Gastroesophageal sphincter (tissue), 4 donors: Measurements from ENCODE around the gene ZFP36. TPM values are rescaled to one million over a fixed set of nuclear protein-coding genes. Genes with fewer than 3 reads are reported as not detected.
A peak's percentile ranks its signal among the peaks of the same experiment; 100 is the strongest.

ENCODE experiments used
- ATAC-seq: fragments of 150-250 bp; one replicate; pipeline ENCODE4 v1.9.1; 2016; ENCODE audit warnings: mild to moderate bottlenecking, moderate library complexity
- H3K27ac ChIP-seq, 4 donors: fragments of 200-600 bp; sonication (generic) in 3 of 4; 1 replicate in 3 of 4; 2 replicates in 1 of 4; pipeline ENCODE4 v1.5.1; 2016 to 2019
- H3K27me3 ChIP-seq: fragments of 200-600 bp; sonication (generic); one replicate; pipeline ENCODE4 v1.5.1; 2019
- H3K36me3 ChIP-seq, 2 donors: fragments of 200-600 bp; sonication (generic); one replicate each; pipeline ENCODE4 v1.5.1; 2019; ENCODE audit warnings: control low read depth in 1 of 2
- H3K4me1 ChIP-seq, 3 donors: fragments of 200-600 bp; sonication (generic); 1 replicate in 2 of 3; 2 replicates in 1 of 3; pipeline ENCODE4 v1.5.1; 2016 to 2019; ENCODE audit warnings: control low read depth in 2 of 3
- H3K4me3 ChIP-seq, 2 donors: fragments of 200-600 bp; sonication (generic); one replicate each; pipeline ENCODE4 v1.5.1; 2019; ENCODE audit warnings: mild to moderate bottlenecking in 1 of 2, moderate library complexity in 1 of 2
- H3K9me3 ChIP-seq, 3 donors: fragments of 200-600 bp; sonication (generic); one replicate each; pipeline ENCODE4 v1.5.1; 2017 to 2019; ENCODE audit warnings: control low read depth in 2 of 3
- CTCF ChIP-seq, 4 experiments: fragments of 200-600 bp in 2 of 4; fragments of 450-650 bp in 2 of 4; sonication (generic) in 1 of 4; IDR thresholded peaks; one replicate each; pipeline ENCODE4 v1.5.1; 2017 to 2019; ENCODE audit warnings: antibody characterized with exemption in 4 of 4, mild to moderate bottlenecking in 2 of 4, moderate library complexity in 2 of 4
- EP300 ChIP-seq: sonication (generic); formaldehyde crosslinking; IDR thresholded peaks from one replicate; pipeline ENCODE4 v1.6.1; 2017; ENCODE audit warnings: antibody characterized with exemption, mild to moderate bottlenecking
- POLR2A ChIP-seq, 2 donors: fragments of 450-650 bp; IDR thresholded peaks; one replicate each; pipeline ENCODE4 v1.6.1; 2017; ENCODE audit warnings: antibody characterized with exemption in 2 of 2, mild to moderate bottlenecking in 2 of 2, moderate library complexity in 1 of 2
- POLR2AphosphoS5 ChIP-seq: sonication (generic); formaldehyde crosslinking; IDR thresholded peaks from one replicate; pipeline ENCODE4 v1.6.1; 2017; ENCODE audit warnings: antibody characterized with exemption
- whole genome bisulfite sequencing, 2 donors: methylation state at CpG; one replicate each; pipeline ENCODE4 v1.1.5; 2018; ENCODE audit warnings: low coverage in 1 of 2; 5-methylcytosine and 5-hydroxymethylcytosine counted together
- total RNA-seq, 4 donors: library from RNA; depleted of rRNA; stranded (reverse); fragments of >200 nt; gene quantifications; one replicate each; pipeline ENCODE4 v1.1.0, GENCODE V29; 2016

Gene ZFP36
- total RNA-seq, 4 donors from 2014 or later = 78.6 to 276 (median 158) TPM

DNA sequence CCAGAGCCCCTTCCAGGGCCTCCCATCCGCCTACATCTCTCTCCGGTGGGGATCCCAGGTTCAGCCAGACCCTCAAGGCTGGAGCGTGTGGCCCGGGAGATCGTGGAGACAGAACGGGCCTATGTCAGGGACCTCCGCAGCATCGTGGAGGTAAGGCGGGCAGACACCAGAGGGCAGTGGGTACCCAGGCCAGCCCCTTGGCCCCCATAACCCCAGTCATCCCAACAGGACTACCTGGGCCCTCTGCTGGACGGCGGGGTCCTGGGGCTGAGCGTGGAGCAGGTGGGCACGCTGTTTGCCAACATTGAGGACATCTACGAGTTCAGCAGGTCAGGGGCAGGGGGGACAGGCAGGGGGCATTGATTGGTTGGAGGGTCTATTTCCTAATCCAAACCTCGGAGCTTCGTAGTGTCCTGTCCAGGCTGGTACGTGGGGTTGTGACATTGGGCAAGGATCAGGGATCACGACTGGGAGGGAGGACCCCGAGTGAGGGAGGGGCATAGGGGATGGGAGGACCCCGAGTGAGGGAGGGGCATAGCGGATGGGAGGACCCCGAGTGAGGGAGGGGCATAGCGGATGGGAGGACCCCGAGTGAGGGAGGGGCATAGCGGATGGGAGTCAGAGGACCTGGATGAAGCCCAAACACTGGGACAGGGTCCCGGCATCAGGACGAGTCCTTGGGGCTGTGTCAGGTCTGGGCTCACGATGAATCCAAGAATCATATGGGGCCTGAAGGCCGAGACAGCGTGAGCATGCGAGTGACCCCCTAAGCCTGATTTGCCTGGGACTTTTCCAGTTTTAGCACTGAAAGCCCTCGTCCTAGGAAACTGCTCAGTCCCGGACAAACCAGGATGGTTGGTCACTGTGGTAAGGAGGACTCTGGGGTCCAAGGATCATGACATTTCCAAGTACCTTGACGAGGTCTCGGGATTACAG, 8.7 kb downstream of the ZFP36 start:
- TF ChIP-seq POLR2AphosphoS5 (no peak), EP300 (no peak), POLR2A (IDR thresholded peaks at IDR 0.05) (no peak), CTCF (IDR thresholded peaks at IDR 0.05) (no peak)
- peaks cover 0 to 44% of the 10 kb centered on the region in 2 donors for H3K36me3 ChIP-seq
- peak overlapping the region in 3 of 4 donors; percentile 99 to 100 (median 99) for H3K27ac ChIP-seq
- H3K4me1 ChIP-seq = peaks cover 0 to 57% (median 24%) of the 10 kb centered on the region in 3 donors
- H3K9me3 ChIP-seq = no peaks in the 10 kb centered on the region
- ATAC-seq = no peak
- H3K27me3 ChIP-seq = no peaks in the 10 kb centered on the region
- WGBS, 2 donors = 36 to 38% methylated on average over 10 of the region's 35 CpGs
- peak overlapping the region in 1 of 2 donors; percentile 90 for H3K4me3 ChIP-seq

GRCh38 chr19:39416152-39417120, 9.8 kb downstream of the ZFP36 start:
- ATAC-seq = no peak
- Histone ChIP-seq H3K36me3 (peaks cover 0 to 55% of the 10 kb centered on the region in 2 donors), H3K27me3 (no peaks in the 10 kb centered on the region), H3K4me3 (peak overlapping the region in 1 of 2 donors; percentile 90), H3K4me1 (peaks cover 0 to 47% (median 19%) of the 10 kb centered on the region in 3 donors), H3K27ac (peak overlapping the region in 3 of 4 donors; percentile 99 to 100 (median 99)), H3K9me3 (no peaks in the 10 kb centered on the region)
- TF ChIP-seq POLR2A (IDR thresholded peaks at IDR 0.05) (no peak), CTCF (IDR thresholded peaks at IDR 0.05) (no peak), EP300 (no peak), POLR2AphosphoS5 (no peak)
- 37 to 82% methylated on average over 2 to 5 of the region's 27 CpGs for WGBS, 2 donors

GRCh38 chr19:39417463-39418181, 11.0 kb downstream of the ZFP36 start:
- ATAC-seq = no peak
- TF ChIP-seq POLR2A (IDR thresholded peaks at IDR 0.05) (no peak), EP300 (no peak), CTCF (IDR thresholded peaks at IDR 0.05) (no peak), POLR2AphosphoS5 (no peak)
- Histone ChIP-seq H3K27me3 (no peaks in the 10 kb centered on the region), H3K36me3 (peaks cover 0 to 66% of the 10 kb centered on the region in 2 donors), H3K4me3 (no peak overlapping the region), H3K9me3 (no peaks in the 10 kb centered on the region), H3K27ac (peak overlapping the region in 1 of 4 donors; percentile 100), H3K4me1 (peaks cover 0 to 43% (median 19%) of the 10 kb centered on the region in 3 donors)
- 83% methylated on average over 1 of the region's 30 CpGs; no CpG with 5 or more reads in 1 of the 2 donors for WGBS, 2 donors

- H3K36me3 ChIP-seq = peaks cover 0 to 80% of the 10 kb centered on the region in 2 donors
- no peak overlapping the region for H3K27ac ChIP-seq
- H3K9me3 ChIP-seq = no peaks in the 10 kb centered on the region
- H3K27me3 ChIP-seq = no peaks in the 10 kb centered on the region
- TF ChIP-seq POLR2A (IDR thresholded peaks at IDR 0.05) = no peak
- no peak for TF ChIP-seq CTCF (IDR thresholded peaks at IDR 0.05)
- no peak for TF ChIP-seq POLR2AphosphoS5
- no peak for TF ChIP-seq EP300
- no peak overlapping the region for H3K4me3 ChIP-seq
- H3K4me1 ChIP-seq = peaks cover 0 to 39% (median 18%) of the 10 kb centered on the region in 3 donors
- 88% methylated on average over 4 of the region's 9 CpGs; no CpG with 5 or more reads in 1 of the 2 donors for WGBS, 2 donors
- no peak for ATAC-seq
These were observed 12.4 kb downstream of the ZFP36 start for GRCh38 chr19:39419003-39419402.
